Activated naive CD4-positive, alpha-beta T cell treated with Interleukin-2 at 50 U/mL for 16 hours (primary cell): Measurements from ENCODE around the gene ATP2B1.
A peak's percentile ranks its signal among the peaks of the same experiment; 100 is the strongest.

Experiments used
- DNase-seq: peaks from one replicate; pipeline ENCODE4 v3.0.0-alpha.2; 2020

ATP2B1 gene

GRCh38 chr12:89690925-89691324 is 17.7 kb downstream of the ATP2B1 start:
- no peak for DNase-seq

- DNase-seq, result no peak
Observed at GRCh38 chr12:89689306-89689705, 19.3 kb downstream of the ATP2B1 start.

GRCh38 chr12:89686311-89686710 is 22.3 kb downstream of the ATP2B1 start:
- DNase-seq, result no peak

- no peak for DNase-seq
Observed at GRCh38 chr12:89685363-89685972, 23.2 kb downstream of the ATP2B1 start.

- DNase-seq, result no peak
Observed at GRCh38 chr12:89684136-89684535, 24.5 kb downstream of the ATP2B1 start.

GRCh38 chr12:89682284-89682683 is 26.4 kb downstream of the ATP2B1 start:
- DNase-seq, result no peak

- DNase-seq, result no peak
Observed at GRCh38 chr12:89680409-89680808, 28.2 kb downstream of the ATP2B1 start.

- no peak for DNase-seq
Observed at GRCh38 chr12:89679631-89680030, 29.0 kb downstream of the ATP2B1 start.

- DNase-seq, result no peak
Observed at GRCh38 chr12:89678225-89678624, 30.4 kb downstream of the ATP2B1 start.

GRCh38 chr12:89676930-89677329 is 31.7 kb downstream of the ATP2B1 start:
- no peak for DNase-seq

GRCh38 chr12:89674326-89674942 is 34.2 kb downstream of the ATP2B1 start:
- DNase-seq, result no peak

GRCh38 chr12:89673603-89674002 is 35.0 kb downstream of the ATP2B1 start:
- DNase-seq, result no peak

- no peak for DNase-seq
Observed at GRCh38 chr12:89672589-89672979, 36.1 kb downstream of the ATP2B1 start.

GRCh38 chr12:89671469-89671868 is 37.2 kb downstream of the ATP2B1 start:
- no peak for DNase-seq

GRCh38 chr12:89669197-89669596 is 39.4 kb downstream of the ATP2B1 start:
- DNase-seq, result no peak

- no peak for DNase-seq
Observed at GRCh38 chr12:89665556-89665955, 43.1 kb downstream of the ATP2B1 start.

GRCh38 chr12:89664441-89664840 is 44.2 kb downstream of the ATP2B1 start:
- DNase-seq, result no peak

GRCh38 chr12:89663577-89664357 is 44.9 kb downstream of the ATP2B1 start:
- peak; percentile 25 for DNase-seq

GRCh38 chr12:89662623-89663022 is 46.0 kb downstream of the ATP2B1 start:
- DNase-seq, result no peak

- no peak for DNase-seq
Observed at GRCh38 chr12:89661706-89662330, 46.8 kb downstream of the ATP2B1 start.

- no peak for DNase-seq
Observed at GRCh38 chr12:89657739-89658138, 50.9 kb downstream of the ATP2B1 start.

- DNase-seq, result no peak
Observed at GRCh38 chr12:89657066-89657465, 51.6 kb downstream of the ATP2B1 start.

GRCh38 chr12:89655841-89656240 is 52.8 kb downstream of the ATP2B1 start:
- DNase-seq, result no peak

- DNase-seq, result no peak
Observed at GRCh38 chr12:89651192-89651591, 57.4 kb downstream of the ATP2B1 start.
